NB4 (cell line): Measurements from ENCODE around the gene C2orf68.

ENCODE experiments used
- DNase-seq: peaks from one replicate; pipeline ENCODE4 v3.0.0; 2010; ENCODE audit warnings: low read depth
- H3K4me3 ChIP-seq: one replicate; pipeline ENCODE4 v1.5.1; 2011; ENCODE audit warnings: mild to moderate bottlenecking, low read depth, low read length, moderate library complexity
- MYC ChIP-seq: IDR thresholded peaks from 2 replicates; pipeline ENCODE4 v1.6.1; 2011; ENCODE audit warnings: low read depth, low read length
- POLR2A ChIP-seq: IDR thresholded peaks from 2 replicates; pipeline ENCODE4 v1.6.1; 2011; ENCODE audit warnings: mild to moderate bottlenecking; ENCODE audit not compliant: insufficient read length; ENCODE audit errors: extremely low read depth
- TF ChIP-seq, protein P1 (sequence below): IDR thresholded peaks from 2 replicates; pipeline ENCODE4 v1.6.1; 2011; ENCODE audit warnings: low read depth, low read length
- TF ChIP-seq, protein P2 (sequence below): IDR thresholded peaks from one replicate; pipeline ENCODE4 v1.5.1; 2012; ENCODE audit warnings: low read depth, low read length

C2orf68 gene

DNA sequence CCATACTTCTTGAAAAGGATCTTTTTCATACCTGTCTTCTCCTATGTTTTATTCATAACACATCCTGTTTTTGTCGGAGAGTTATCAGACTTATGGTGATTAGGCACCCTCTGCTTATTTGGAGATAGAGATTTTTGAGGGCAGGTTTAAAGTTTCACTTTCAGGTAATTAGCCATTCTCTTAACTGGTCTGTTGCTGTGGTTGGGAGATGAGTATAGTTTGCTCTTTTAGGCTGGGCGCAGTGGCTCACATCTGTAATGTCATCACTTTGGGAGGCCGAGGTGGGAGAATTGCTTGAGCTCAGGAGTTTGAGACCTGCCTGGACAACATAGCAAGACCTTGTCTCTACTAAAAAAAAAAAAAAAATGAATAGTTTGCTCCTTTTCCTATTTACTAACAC is 30.9 kb upstream of the C2orf68 start:
- no peak for DNase-seq
- TF ChIP-seq, protein P1, sequence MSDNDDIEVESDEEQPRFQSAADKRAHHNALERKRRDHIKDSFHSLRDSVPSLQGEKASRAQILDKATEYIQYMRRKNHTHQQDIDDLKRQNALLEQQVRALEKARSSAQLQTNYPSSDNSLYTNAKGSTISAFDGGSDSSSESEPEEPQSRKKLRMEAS: no peak
- TF ChIP-seq MYC (no peak), POLR2A (no peak)
- TF ChIP-seq, protein P2, sequence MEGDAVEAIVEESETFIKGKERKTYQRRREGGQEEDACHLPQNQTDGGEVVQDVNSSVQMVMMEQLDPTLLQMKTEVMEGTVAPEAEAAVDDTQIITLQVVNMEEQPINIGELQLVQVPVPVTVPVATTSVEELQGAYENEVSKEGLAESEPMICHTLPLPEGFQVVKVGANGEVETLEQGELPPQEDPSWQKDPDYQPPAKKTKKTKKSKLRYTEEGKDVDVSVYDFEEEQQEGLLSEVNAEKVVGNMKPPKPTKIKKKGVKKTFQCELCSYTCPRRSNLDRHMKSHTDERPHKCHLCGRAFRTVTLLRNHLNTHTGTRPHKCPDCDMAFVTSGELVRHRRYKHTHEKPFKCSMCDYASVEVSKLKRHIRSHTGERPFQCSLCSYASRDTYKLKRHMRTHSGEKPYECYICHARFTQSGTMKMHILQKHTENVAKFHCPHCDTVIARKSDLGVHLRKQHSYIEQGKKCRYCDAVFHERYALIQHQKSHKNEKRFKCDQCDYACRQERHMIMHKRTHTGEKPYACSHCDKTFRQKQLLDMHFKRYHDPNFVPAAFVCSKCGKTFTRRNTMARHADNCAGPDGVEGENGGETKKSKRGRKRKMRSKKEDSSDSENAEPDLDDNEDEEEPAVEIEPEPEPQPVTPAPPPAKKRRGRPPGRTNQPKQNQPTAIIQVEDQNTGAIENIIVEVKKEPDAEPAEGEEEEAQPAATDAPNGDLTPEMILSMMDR: no peak
- H3K4me3 ChIP-seq: no peak overlapping the region

DNA sequence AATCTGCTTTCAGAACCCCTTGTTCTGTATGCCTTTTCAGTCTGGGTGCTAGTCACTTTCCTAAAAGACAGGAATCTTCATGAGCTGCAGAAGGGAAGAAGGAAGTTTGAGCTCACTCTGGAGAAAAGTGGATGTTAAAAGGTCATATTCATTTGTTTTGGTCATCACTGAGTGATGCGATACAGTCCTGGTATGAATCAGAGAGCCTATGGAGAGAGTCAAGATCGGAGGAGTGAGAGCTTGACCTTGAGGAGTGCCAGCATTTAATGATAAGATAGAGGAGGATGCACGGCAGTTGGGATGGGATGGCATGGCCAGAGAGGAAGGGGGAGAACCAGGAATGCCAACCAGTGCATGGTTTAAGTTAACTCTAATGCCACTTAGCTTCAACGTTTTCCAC is 23.8 kb upstream of the C2orf68 start:
- TF ChIP-seq, protein P2: no peak
- TF ChIP-seq, protein P1: no peak
- TF ChIP-seq MYC: no peak
- no peak for TF ChIP-seq POLR2A
- H3K4me3 ChIP-seq: no peak overlapping the region
- no peak for DNase-seq

DNA sequence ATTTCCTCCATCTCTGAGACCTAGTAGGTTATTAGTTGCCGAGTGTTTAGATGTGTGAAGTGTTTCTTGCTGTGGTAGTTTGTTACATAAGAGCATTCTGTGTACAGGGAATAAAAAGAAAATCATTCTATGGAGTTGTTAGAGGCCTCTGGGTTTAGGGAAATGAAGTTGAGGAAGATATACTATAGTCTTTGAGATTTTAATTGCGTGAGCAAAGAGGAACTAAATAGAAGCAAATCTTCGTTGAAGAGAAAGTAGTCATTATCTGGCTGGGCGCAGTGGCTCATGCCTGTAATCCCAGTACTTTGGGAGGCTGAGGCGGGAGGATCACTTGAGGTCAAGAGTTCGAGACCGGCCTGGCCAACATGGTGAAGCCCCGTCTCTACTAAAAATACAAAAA is 23.1 kb upstream of the C2orf68 start:
- TF ChIP-seq POLR2A (no peak), MYC (no peak)
- TF ChIP-seq, protein P1: no peak
- TF ChIP-seq, protein P2: no peak
- no peak overlapping the region for H3K4me3 ChIP-seq
- DNase-seq: no peak

DNA sequence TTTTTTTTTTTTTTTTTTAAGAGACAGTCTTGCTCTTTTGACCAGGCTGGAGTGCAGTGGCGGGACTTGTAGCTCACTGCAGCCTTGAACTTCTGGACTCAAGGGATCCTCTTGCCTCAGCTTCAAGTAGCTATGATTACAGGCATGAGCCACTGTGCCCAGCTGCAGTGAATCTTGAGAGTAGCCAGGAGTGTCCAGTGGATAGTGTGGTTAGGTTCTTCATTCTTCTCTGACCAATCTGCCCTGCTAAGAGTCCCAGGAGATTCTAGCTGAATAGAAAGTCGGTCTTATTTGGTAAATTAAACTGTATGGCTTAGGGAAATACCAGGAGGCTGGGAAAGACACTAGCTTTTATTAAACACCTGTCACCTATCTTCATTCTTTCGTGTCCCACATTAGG is 19.4 kb upstream of the C2orf68 start:
- H3K4me3 ChIP-seq: no peak overlapping the region
- TF ChIP-seq, protein P2: no peak
- TF ChIP-seq POLR2A (no peak), MYC (no peak)
- TF ChIP-seq, protein P1: no peak
- no peak for DNase-seq

DNA sequence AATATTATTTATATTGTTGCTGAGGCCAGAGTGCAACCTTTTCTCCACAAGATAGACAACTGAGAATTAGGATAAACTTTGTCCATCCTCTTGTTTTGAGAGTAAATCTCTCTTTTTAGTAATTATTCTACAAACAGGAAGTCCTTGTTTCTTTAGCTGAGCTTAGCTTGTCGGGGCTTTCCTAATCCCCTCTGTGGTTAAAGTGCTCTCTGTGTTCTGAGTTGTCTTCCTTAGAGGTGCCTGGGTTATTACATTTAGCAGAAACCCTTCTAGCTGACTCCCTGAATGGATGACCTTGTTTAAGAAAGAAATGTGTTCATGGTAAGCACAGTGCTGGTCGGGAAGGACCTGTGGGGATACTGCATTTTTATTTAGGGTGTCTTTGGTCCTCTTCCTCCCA is 16.8 kb upstream of the C2orf68 start:
- no peak for TF ChIP-seq MYC
- TF ChIP-seq, protein P1: no peak
- TF ChIP-seq, protein P2: no peak
- no peak for TF ChIP-seq POLR2A
- no peak overlapping the region for H3K4me3 ChIP-seq
- no peak for DNase-seq

DNA sequence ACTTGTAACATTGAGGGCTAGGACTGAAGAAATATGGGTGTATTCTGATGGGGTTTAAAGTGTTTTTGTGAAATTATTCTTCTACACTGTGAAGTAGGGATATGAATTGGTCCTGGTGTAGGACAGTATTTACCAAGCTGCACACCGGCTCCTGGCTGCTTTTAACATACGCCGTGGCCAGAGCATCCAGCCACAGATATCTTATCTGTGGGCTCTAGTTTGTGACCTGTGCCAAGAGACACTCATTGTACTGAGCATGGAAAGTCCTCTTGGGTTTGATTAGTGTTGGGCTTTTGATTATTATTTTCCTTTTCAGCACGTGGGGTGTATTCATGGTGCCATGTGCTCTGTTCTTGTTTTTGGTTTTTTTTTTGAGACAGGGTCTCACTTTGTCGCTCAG is 12.1 kb upstream of the C2orf68 start:
- no peak overlapping the region for H3K4me3 ChIP-seq
- no peak for DNase-seq
- TF ChIP-seq, protein P1: no peak
- TF ChIP-seq MYC (no peak), POLR2A (no peak)
- TF ChIP-seq, protein P2: no peak
